ENCODE measurements around the gene MRPL22.
"Not testable (repeated sequence)": the region's sequence is repeated elsewhere in the genome, so short reads cannot be mapped to it uniquely, and the experiment has no call there.

The MRPL22 gene

GRCh38 chr5:154940772-154941620, at the start of gene MRPL22:
MRPL22 (plus strand) TSS chr5:154941073; CDS start chr5:154941111, 38 bp downstream.
- peak; percentile 88 for DNase-seq

GRCh38 chr5:154892369-154892771, 48.5 kb upstream of the MRPL22 start:
- DNase-seq = no peak

GRCh38 chr5:154893381-154893780, 47.5 kb upstream of the MRPL22 start:
- DNase-seq = no peak

- no peak for DNase-seq
Observed at GRCh38 chr5:154895606-154896561, 45.0 kb upstream of the MRPL22 start.

GRCh38 chr5:154896562-154897165, 44.2 kb upstream of the MRPL22 start:
- DNase-seq = no peak

GRCh38 chr5:154898210-154898609, 42.7 kb upstream of the MRPL22 start:
- DNase-seq = no peak

GRCh38 chr5:154899151-154899816, 41.6 kb upstream of the MRPL22 start:
- DNase-seq = no peak

GRCh38 chr5:154900066-154900465, 40.8 kb upstream of the MRPL22 start:
- no peak for DNase-seq

- DNase-seq = no peak
Observed at GRCh38 chr5:154901276-154901675, 39.6 kb upstream of the MRPL22 start.

GRCh38 chr5:154901913-154902312, 39.0 kb upstream of the MRPL22 start:
- DNase-seq = no peak

GRCh38 chr5:154905601-154906000, 35.3 kb upstream of the MRPL22 start:
- not testable (repeated sequence) for DNase-seq

- no peak for DNase-seq
Observed at GRCh38 chr5:154916874-154917273, 24.0 kb upstream of the MRPL22 start.

GRCh38 chr5:154917757-154918156, 23.1 kb upstream of the MRPL22 start:
- no peak for DNase-seq

- no peak for DNase-seq
Observed at GRCh38 chr5:154923441-154924430, 17.1 kb upstream of the MRPL22 start.

GRCh38 chr5:154933537-154933936, 7.3 kb upstream of the MRPL22 start:
- DNase-seq = no peak

- DNase-seq = no peak
Observed at GRCh38 chr5:154934881-154935280, 6.0 kb upstream of the MRPL22 start.

- DNase-seq = no peak
Observed at GRCh38 chr5:154937186-154937717, 3.6 kb upstream of the MRPL22 start.

- peak; percentile 56 for DNase-seq
Observed at GRCh38 chr5:154937718-154938466, 3.0 kb upstream of the MRPL22 start, which contains the start of gene GEMIN5. GEMIN5 (minus strand) TSS chr5:154938211; CDS start chr5:154938133, 78 bp downstream.

- not testable (repeated sequence) for DNase-seq
Observed at GRCh38 chr5:154939387-154939786, 1.5 kb upstream of the MRPL22 start.

GRCh38 chr5:154940375-154940771, 500 bp upstream of the MRPL22 start:
- DNase-seq = no peak
